Hepatocyte (in vitro differentiated cells): ENCODE measurements around the gene HOXD13. TPM values are rescaled to one million over a fixed set of nuclear protein-coding genes. Genes with fewer than 3 reads are reported as not detected.
A peak's percentile ranks its signal among the peaks of the same experiment; 100 is the strongest.

ENCODE experiments used
- DNase-seq: peaks from one replicate; pipeline ENCODE4 v3.0.0-alpha.2; 2016; ENCODE audit warnings: low spot score
- H2AFZ ChIP-seq: fragments of 200-600 bp; sonication (generic); 2 replicates; pipeline ENCODE4 v1.6.0; 2016; ENCODE audit warnings: antibody characterized with exemption, mild to moderate bottlenecking
- H3K27ac ChIP-seq: fragments of 200-600 bp; sonication (generic); 2 replicates; pipeline ENCODE4 v1.5.1; 2016; ENCODE audit warnings: mild to moderate bottlenecking
- H3K27me3 ChIP-seq: fragments of 200-600 bp; sonication (generic); 2 replicates; pipeline ENCODE4 v1.6.1; 2016
- H3K36me3 ChIP-seq: fragments of 200-600 bp; sonication (generic); replicated peaks from 2 replicates; pipeline ENCODE4 v1.5.1; 2016; ENCODE audit warnings: low read depth; ENCODE audit not compliant: insufficient read depth
- H3K4me1 ChIP-seq: fragments of 200-600 bp; sonication (generic); 2 replicates; pipeline ENCODE4 v1.5.1; 2016; ENCODE audit warnings: mild to moderate bottlenecking, moderate library complexity; ENCODE audit not compliant: insufficient read depth
- H3K4me2 ChIP-seq: fragments of 200-600 bp; sonication (generic); 2 replicates; pipeline ENCODE4 v1.6.0; 2016
- H3K4me3 ChIP-seq: fragments of 200-600 bp; sonication (generic); 2 replicates; pipeline ENCODE4 v1.5.1; 2016; ENCODE audit warnings: mild to moderate bottlenecking
- H3K79me2 ChIP-seq: fragments of 200-600 bp; sonication (generic); 2 replicates; pipeline ENCODE4 v1.6.0; 2017; ENCODE audit warnings: mild to moderate bottlenecking
- H3K9me2 ChIP-seq: fragments of 200-600 bp; sonication (generic); replicated peaks from 2 replicates; pipeline ENCODE4 v1.6.0; 2017; ENCODE audit warnings: mild to moderate bottlenecking; ENCODE audit not compliant: insufficient read depth
- H3K9me3 ChIP-seq: fragments of 200-600 bp; sonication (generic); 2 replicates; pipeline ENCODE4 v1.5.1; 2016; ENCODE audit warnings: low read depth, mild to moderate bottlenecking
- H4K20me1 ChIP-seq: fragments of 200-600 bp; sonication (generic); 2 replicates; pipeline ENCODE4 v1.6.0; 2016; ENCODE audit warnings: mild to moderate bottlenecking; ENCODE audit not compliant: insufficient read depth, poor library complexity, severe bottlenecking
- EZH2 ChIP-seq: fragments of 200-600 bp; sonication (generic); IDR thresholded peaks from 2 replicates; pipeline ENCODE4 v1.6.1; 2016; ENCODE audit warnings: antibody characterized with exemption, mild to moderate bottlenecking, borderline replicate concordance
- EZH2phosphoT487 ChIP-seq: fragments of 200-600 bp; sonication (generic); IDR thresholded peaks from one replicate; pipeline ENCODE4 v1.6.1; 2018; ENCODE audit warnings: antibody characterized with exemption, mild to moderate bottlenecking, low read depth, moderate library complexity; ENCODE audit not compliant: unreplicated experiment, severe bottlenecking
- WGBS: methylation state at CpG from one replicate; pipeline ENCODE4 v1.1.6; 2016; ENCODE audit warnings: low lambda C conversion rate; ENCODE audit errors: missing lambda C conversion rate; 5-methylcytosine and 5-hydroxymethylcytosine counted together
- polyA plus RNA-seq: library from polyadenylated mRNA; unstranded; fragments of >200 nt; fragmentation: Nextera tagmentation; extraction: Ambion mirVana; gene quantifications from 2 replicates; pipeline ENCODE4 v1.2.1, GENCODE V29; 2016
- total RNA-seq: library from RNA; depleted of rRNA; stranded (reverse); fragments of >200 nt; gene quantifications from 2 replicates; pipeline ENCODE4 v1.2.3, GENCODE V29; 2014
- TF ChIP-seq, protein P1 (sequence below): fragments of 200-600 bp; sonication (generic); IDR thresholded peaks from 2 replicates; pipeline ENCODE4 v1.5.1; 2016; ENCODE audit warnings: antibody characterized with exemption, mild to moderate bottlenecking; ENCODE audit not compliant: poor library complexity

Gene HOXD13
- total and polyA plus RNA-seq, 2 experiments from 2014 or later: 24.7 to 37.2 TPM

DNA sequence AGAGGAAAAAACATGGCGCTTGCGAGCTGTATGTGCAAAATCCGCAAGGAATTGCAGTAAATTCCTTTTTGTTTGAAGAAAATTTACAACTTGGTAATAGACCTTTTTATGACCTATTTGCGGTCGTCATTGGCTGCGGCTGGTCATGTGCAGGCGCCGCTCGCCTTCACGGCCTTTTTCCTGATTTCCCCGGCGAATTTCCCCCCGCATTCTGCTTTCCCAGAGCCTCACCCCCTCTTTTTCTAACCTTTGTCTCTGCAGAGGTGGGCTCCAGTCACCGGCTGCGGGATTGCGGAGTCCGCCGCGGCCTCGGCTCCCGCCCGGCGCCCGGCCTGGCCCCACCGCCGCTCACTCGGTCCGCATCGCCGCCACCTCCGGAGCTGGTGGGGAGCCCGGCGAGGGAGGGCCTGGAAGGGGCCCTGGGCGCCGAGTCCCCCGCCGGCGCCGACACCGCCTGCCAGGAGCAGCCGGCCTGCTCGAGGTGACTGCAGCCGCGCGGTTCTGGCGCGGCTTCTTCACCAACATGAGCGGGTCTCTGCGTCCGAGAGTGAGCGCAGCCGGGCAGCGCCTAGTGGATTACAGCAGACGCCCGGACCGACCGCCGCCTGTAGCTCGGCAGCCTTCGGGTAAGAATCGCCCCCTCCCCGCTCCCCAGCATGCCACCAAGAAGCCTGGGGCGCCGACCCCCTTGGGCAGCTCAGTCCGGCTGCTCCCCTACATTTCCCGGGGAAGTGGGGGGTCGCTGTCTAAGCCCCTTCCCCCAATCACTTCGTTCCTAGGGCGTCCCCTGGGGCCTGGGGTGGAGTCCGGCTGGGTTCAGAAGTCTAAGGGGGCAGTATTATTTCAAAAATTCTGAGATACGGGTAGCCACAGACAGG lies 44.1 kb downstream of the HOXD13 start:
- peaks cover 94% of the 10 kb centered on the region for H3K27me3 ChIP-seq
- no peak overlapping the region for H3K27ac ChIP-seq
- H3K9me3 ChIP-seq: no peaks in the 10 kb centered on the region
- H3K36me3 ChIP-seq: no peaks in the 10 kb centered on the region
- no peaks in the 10 kb centered on the region for H3K9me2 ChIP-seq
- peak; percentile 54 for DNase-seq
- peak overlapping the region; percentile 67 for H3K4me3 ChIP-seq
- peaks cover 8% of the 10 kb centered on the region for H3K4me1 ChIP-seq
- H3K4me2 ChIP-seq: peak overlapping the region; percentile 93
- TF ChIP-seq EZH2phosphoT487 (no peak), EZH2 (peak; percentile 30)
- TF ChIP-seq, protein P1, sequence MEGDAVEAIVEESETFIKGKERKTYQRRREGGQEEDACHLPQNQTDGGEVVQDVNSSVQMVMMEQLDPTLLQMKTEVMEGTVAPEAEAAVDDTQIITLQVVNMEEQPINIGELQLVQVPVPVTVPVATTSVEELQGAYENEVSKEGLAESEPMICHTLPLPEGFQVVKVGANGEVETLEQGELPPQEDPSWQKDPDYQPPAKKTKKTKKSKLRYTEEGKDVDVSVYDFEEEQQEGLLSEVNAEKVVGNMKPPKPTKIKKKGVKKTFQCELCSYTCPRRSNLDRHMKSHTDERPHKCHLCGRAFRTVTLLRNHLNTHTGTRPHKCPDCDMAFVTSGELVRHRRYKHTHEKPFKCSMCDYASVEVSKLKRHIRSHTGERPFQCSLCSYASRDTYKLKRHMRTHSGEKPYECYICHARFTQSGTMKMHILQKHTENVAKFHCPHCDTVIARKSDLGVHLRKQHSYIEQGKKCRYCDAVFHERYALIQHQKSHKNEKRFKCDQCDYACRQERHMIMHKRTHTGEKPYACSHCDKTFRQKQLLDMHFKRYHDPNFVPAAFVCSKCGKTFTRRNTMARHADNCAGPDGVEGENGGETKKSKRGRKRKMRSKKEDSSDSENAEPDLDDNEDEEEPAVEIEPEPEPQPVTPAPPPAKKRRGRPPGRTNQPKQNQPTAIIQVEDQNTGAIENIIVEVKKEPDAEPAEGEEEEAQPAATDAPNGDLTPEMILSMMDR: no peak
- WGBS: 3% methylated on average over 50 of the region's 71 CpGs
- H2AFZ ChIP-seq: peak overlapping the region; percentile 68
- no peaks in the 10 kb centered on the region for H4K20me1 ChIP-seq
- no peaks in the 10 kb centered on the region for H3K79me2 ChIP-seq

DNA sequence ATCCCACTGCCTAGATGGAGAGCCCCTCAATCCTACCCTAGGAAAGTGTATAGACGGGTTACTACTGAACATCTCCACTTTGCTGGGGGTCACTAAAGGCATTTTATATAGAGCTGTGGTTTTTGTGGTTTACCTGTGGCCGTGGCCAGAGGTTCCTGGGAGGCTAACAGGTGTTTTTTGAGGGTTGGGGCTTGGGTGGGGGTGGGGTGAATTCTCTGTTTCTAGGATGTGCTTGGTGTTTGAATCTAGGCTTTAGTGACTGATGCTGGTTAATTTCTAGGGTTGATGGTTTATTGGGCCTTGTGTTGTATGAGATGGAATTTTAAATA lies 44.7 kb downstream of the HOXD13 start:
- Histone ChIP-seq H3K4me2 (peak overlapping the region; percentile 93), H3K4me1 (peaks cover 8% of the 10 kb centered on the region), H3K79me2 (no peaks in the 10 kb centered on the region), H3K27me3 (peaks cover 94% of the 10 kb centered on the region), H3K36me3 (no peaks in the 10 kb centered on the region), H2AFZ (no peak overlapping the region), H3K9me2 (no peaks in the 10 kb centered on the region), H3K4me3 (peak overlapping the region; percentile 67), H4K20me1 (no peaks in the 10 kb centered on the region), H3K27ac (no peak overlapping the region), H3K9me3 (no peaks in the 10 kb centered on the region)
- DNase-seq: no peak
- WGBS: 35% methylated on average over 2 of the region's 2 CpGs
- TF ChIP-seq, protein P1: no peak
- TF ChIP-seq EZH2 (no peak), EZH2phosphoT487 (no peak)

DNA sequence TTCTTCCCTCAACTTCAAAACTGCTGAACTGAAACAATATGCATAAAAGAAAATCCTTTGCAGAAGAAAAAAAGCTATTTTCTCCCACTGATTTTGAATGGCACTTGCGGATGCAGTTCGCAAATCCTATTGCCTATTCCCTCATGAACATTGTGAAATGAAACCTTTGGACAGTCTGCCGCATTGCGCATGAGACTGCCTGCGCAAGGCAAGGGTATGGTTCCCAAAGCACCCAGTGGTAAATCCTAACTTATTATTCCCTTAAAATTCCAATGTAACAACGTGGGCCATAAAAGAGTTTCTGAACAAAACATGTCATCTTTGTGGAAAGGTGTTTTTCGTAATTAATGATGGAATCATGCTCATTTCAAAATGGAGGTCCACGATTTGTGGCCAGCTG lies 45.4 kb downstream of the HOXD13 start:
- TF ChIP-seq, protein P1: no peak
- TF ChIP-seq EZH2phosphoT487 (no peak), EZH2 (no peak)
- H3K4me2 ChIP-seq: no peak overlapping the region
- H4K20me1 ChIP-seq: no peaks in the 10 kb centered on the region
- H3K27me3 ChIP-seq: peaks cover 94% of the 10 kb centered on the region
- H3K9me2 ChIP-seq: no peaks in the 10 kb centered on the region
- DNase-seq: no peak
- WGBS: 79% methylated on average over 8 of the region's 8 CpGs
- peaks cover 8% of the 10 kb centered on the region for H3K4me1 ChIP-seq
- H3K36me3 ChIP-seq: no peaks in the 10 kb centered on the region
- no peak overlapping the region for H3K27ac ChIP-seq
- H3K79me2 ChIP-seq: no peaks in the 10 kb centered on the region
- H2AFZ ChIP-seq: no peak overlapping the region
- H3K4me3 ChIP-seq: no peak overlapping the region
- no peaks in the 10 kb centered on the region for H3K9me3 ChIP-seq
